UCSD-AML1 (cell line): ENCODE measurements around the gene MYDGF.

Experiments
- DNase-seq: peaks from one replicate; lab custom pipeline; 2025; ENCODE audit not compliant: unreplicated experiment; lab: John Stamatoyannopoulos, UW

Gene MYDGF

DNA sequence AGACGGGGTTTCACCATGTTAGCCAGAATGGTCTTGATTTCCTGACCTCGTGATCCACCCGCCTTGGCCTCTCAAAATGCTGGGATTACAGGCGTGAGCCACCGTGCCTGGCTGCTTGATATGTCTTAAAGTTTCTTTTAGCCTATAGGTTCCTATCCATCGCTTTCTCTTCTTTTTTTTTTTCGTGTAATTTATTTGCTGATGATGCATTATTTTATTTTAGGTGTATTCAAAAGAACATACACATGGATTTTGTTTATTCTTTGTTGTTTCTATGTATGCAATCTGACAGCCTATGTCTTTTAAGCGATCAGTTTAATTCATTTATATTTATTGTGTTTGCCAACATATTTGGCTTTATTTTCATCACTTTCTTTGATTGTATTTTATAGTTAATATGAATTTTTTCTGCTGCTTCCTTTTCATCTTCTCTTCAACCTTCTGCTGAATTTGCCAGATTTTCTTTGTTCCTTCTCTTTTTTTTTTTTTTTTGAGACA is 56.8 kb downstream of the MYDGF start:
- no peak for DNase-seq

DNA sequence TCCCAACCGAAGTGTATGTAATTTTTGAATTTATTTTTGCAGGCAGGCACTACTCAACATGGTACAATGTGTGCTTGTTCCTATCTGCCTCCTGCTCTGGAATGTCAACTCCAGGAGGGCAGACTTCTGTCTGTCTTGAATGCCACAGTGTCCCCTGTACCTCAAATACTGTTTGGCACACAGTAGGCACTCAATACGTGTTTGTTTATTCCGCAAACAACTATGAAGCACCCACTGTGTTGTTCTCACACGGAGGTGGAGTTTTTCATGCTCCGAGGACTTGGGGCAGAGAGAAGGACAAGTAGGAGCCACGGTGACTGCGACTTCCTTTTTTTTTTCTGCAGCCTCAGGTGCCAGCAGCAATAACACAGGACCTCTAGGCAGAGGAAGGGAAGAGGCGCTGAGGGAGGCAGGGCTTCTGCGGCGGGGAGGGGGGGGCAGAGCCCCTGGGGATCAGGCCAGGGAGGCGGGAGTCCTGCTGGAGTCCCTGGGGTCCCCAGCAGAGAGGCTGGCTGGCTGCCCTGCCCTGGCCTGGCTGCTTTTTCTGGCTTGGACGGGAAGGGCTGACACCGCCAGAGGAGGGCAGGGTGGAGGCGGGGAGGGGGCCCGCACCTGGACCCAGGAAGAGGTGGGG is 60.1 kb downstream of the MYDGF start:
- DNase-seq: peak; percentile 28
